GM12878 (cell line): ENCODE results near the gene COTL1. TPM values are rescaled to one million over a fixed set of nuclear protein-coding genes. Genes with fewer than 3 reads are reported as not detected.

Source experiments
- BACH1 ChIP-seq: fragments of 450-650 bp; IDR thresholded peaks from 2 replicates; pipeline ENCODE4 v1.6.1; 2017; ENCODE audit warnings: mild to moderate bottlenecking, borderline replicate concordance
- BCL3 ChIP-seq: IDR thresholded peaks from 2 replicates; pipeline ENCODE4 v1.6.1; 2011; ENCODE audit warnings: borderline replicate concordance, low read depth, mild to moderate bottlenecking, moderate library complexity, low read length; ENCODE audit not compliant: insufficient read depth, poor library complexity, severe bottlenecking
- BMI1 ChIP-seq: fragments of 450-650 bp; IDR thresholded peaks from 2 replicates; pipeline ENCODE4 v1.6.1; 2016; ENCODE audit warnings: mild to moderate bottlenecking, moderate library complexity, borderline replicate concordance
- CBFB ChIP-seq: IDR thresholded peaks from 2 replicates; pipeline ENCODE4 v1.6.1; 2016; ENCODE audit warnings: antibody characterized with exemption, low read depth
- CEBPB ChIP-seq, 2 experiments: fragments of 150-350 bp in 1 of 2; IDR thresholded peaks; 2 replicates each; pipeline ENCODE4 v1.6.1; 2012 to 2014; ENCODE audit warnings: low read depth in 2 of 2, low read length in 2 of 2, borderline replicate concordance in 1 of 2, inconsistent platforms in 1 of 2
- CHD4 ChIP-seq: fragments of 200-600 bp; sonication (generic); IDR thresholded peaks from 2 replicates; pipeline ENCODE4 v1.6.1; 2016; ENCODE audit warnings: mild to moderate bottlenecking
- FOXK2 ChIP-seq: fragments of 450-650 bp; IDR thresholded peaks from 2 replicates; pipeline ENCODE4 v1.6.1; 2017; ENCODE audit warnings: mild to moderate bottlenecking, moderate library complexity
- IRF4 ChIP-seq: IDR thresholded peaks from 2 replicates; pipeline ENCODE4 v1.6.1; 2011; ENCODE audit warnings: low read depth, low read length
- KAT2A ChIP-seq: conservative IDR thresholded peaks from 2 replicates; pipeline ENCODE4 v1.6.1; 2011; ENCODE audit warnings: low read depth, low read length; ENCODE audit not compliant: control insufficient read depth
- MEF2A ChIP-seq: IDR thresholded peaks from 2 replicates; pipeline ENCODE4 v1.6.1; 2011; ENCODE audit warnings: low read depth, mild to moderate bottlenecking, low read length, moderate library complexity; ENCODE audit not compliant: insufficient read depth
- MTA2 ChIP-seq: fragments of 450-650 bp; IDR thresholded peaks from 2 replicates; pipeline ENCODE4 v1.6.1; 2016; ENCODE audit warnings: low read depth, mild to moderate bottlenecking, moderate library complexity
- NRF1 ChIP-seq: conservative IDR thresholded peaks from 2 replicates; pipeline ENCODE4 v1.6.1; 2011; ENCODE audit warnings: mild to moderate bottlenecking, low read depth, low read length, improper control_type of control experiment
- POLR2AphosphoS2 ChIP-seq: IDR thresholded peaks from 2 replicates; pipeline ENCODE4 v1.6.1; 2011; ENCODE audit warnings: low read depth, mild to moderate bottlenecking, low read length, improper control_type of control experiment, moderate library complexity
- POLR2AphosphoS5 ChIP-seq: IDR thresholded peaks from 2 replicates; pipeline ENCODE4 v1.6.1; 2011; ENCODE audit warnings: mild to moderate bottlenecking, low read length, inconsistent platforms
- RB1 ChIP-seq: fragments of 450-650 bp; formaldehyde crosslinking; IDR thresholded peaks from 2 replicates; pipeline ENCODE4 v1.6.1; 2017; ENCODE audit warnings: mild to moderate bottlenecking, borderline replicate concordance
- SKIL ChIP-seq: fragments of 450-650 bp; IDR thresholded peaks from 2 replicates; pipeline ENCODE4 v1.6.1; 2017; ENCODE audit warnings: mild to moderate bottlenecking, low read depth, inconsistent platforms; ENCODE audit not compliant: poor library complexity, severe bottlenecking
- SMAD5 ChIP-seq: IDR thresholded peaks from 2 replicates; pipeline ENCODE4 v1.6.1; 2016; ENCODE audit warnings: antibody characterized with exemption, low read depth
- SUZ12 ChIP-seq: fragments of 200-600 bp; sonication (generic); IDR thresholded peaks from one replicate; pipeline ENCODE4 v1.6.1; 2018; ENCODE audit warnings: antibody characterized with exemption, mild to moderate bottlenecking; ENCODE audit not compliant: unreplicated experiment
- ZBTB11 ChIP-seq: fragments of 450-650 bp; formaldehyde crosslinking; IDR thresholded peaks from 2 replicates; pipeline ENCODE4 v1.5.0; 2022; ENCODE audit warnings: mild to moderate bottlenecking, missing genetic modification characterization
- ZBTB33 ChIP-seq: fragments of 450-650 bp; IDR thresholded peaks from 2 replicates; pipeline ENCODE4 v1.6.1; 2017; ENCODE audit warnings: mild to moderate bottlenecking
- ZNF384 ChIP-seq: IDR thresholded peaks from 2 replicates; pipeline ENCODE4 v1.6.1; 2012; ENCODE audit warnings: low read depth, mild to moderate bottlenecking, low read length, improper control_type of control experiment, borderline replicate concordance
- polyA plus RNA-seq, 11 experiments: library from polyadenylated mRNA; depleted of rRNA in 4 of 11; unstranded in 6 of 11; stranded (reverse) in 5 of 11; fragments of >200 nt; fragmentation: Nextera tagmentation in 4 of 11; fragmentation: Illumina TruSeq in 1 of 11; extraction: Ambion mirVana in 4 of 11; extraction: Trizol in 1 of 11; gene quantifications; 1 replicate in 1 of 11; 2 replicates in 10 of 11; pipeline versions ENCODE4 v1.2.1 to v1.2.3, GENCODE V29; 2011 to 2016; ENCODE audit warnings: inconsistent platforms in 2 of 11, missing spikeins in 2 of 11, low read depth in 1 of 11
- total RNA-seq, 4 experiments: library from RNA; depleted of rRNA in 3 of 4; stranded (reverse); fragments of >200 nt in 3 of 4; fragmentation: Illumina TruSeq in 1 of 4; extraction: Trizol in 1 of 4; gene quantifications; 2 replicates each; pipeline versions ENCODE4 v1.2.1 to v1.2.3, GENCODE V29; 2013 to 2021

The COTL1 gene
- total and polyA plus RNA-seq, 10 of the 15 experiments (the other 5 are each of a cell fraction or from before 2014, with no cell fraction given), result 140 to 894 (median 330) TPM

GRCh38 chr16:84600343-84601229 lies 17.3 kb downstream of the COTL1 start (continued):
- TF ChIP-seq CEBPB (IDR thresholded peaks at IDR 0.05; ENCODE audit: borderline replicate concordance in 1 of 2, low read depth in 2 of 2, low read length in 2 of 2) (no peak), SKIL (peak; percentile 72), IRF4 (no peak), POLR2AphosphoS5 (peak; percentile 89), SUZ12 (no peak), FOXK2 (no peak), ZBTB11 (CRISPR knock-in tag) (no peak), BCL3 (no peak), KAT2A (no peak), RB1 (no peak), SMAD5 (peak; percentile 43; the same call in 1 of the 2 replicates), MTA2 (no peak; the same call in 1 of the 2 replicates), CHD4 (no peak), ZBTB33 (no peak), BMI1 (no peak), ZNF384 (no peak), CBFB (no peak; the same call in 1 of the 2 replicates), BACH1 (no peak; the same call in 1 of the 2 replicates), POLR2AphosphoS2 (no peak), NRF1 (no peak), MEF2A (no peak)
